ENCODE results near the gene TEPSIN. TPM values are rescaled to one million over a fixed set of nuclear protein-coding genes. Genes with fewer than 3 reads are reported as not detected.

TEPSIN gene
- total RNA-seq, 1 donor, result 17.7 TPM

DNA sequence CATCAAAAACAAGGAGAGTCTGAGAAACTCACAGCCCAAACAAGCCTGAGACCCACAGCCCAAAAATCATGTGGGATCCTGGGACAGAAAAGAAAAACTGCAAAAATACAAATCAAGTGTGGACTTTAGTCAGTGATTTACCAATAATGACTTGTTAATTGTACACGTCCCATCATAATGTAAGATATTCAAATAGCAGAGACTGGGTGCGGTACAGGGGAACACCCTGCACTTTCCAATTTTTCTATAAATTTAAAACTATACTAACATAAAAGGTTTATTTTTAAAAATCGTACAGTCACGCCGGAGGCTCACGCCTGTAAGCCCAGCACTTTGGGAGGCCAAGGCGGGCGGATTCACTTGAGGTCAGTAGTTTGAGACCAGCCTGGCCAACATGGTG lies 24.9 kb downstream of the TEPSIN start:
- TF ChIP-seq, protein P1, sequence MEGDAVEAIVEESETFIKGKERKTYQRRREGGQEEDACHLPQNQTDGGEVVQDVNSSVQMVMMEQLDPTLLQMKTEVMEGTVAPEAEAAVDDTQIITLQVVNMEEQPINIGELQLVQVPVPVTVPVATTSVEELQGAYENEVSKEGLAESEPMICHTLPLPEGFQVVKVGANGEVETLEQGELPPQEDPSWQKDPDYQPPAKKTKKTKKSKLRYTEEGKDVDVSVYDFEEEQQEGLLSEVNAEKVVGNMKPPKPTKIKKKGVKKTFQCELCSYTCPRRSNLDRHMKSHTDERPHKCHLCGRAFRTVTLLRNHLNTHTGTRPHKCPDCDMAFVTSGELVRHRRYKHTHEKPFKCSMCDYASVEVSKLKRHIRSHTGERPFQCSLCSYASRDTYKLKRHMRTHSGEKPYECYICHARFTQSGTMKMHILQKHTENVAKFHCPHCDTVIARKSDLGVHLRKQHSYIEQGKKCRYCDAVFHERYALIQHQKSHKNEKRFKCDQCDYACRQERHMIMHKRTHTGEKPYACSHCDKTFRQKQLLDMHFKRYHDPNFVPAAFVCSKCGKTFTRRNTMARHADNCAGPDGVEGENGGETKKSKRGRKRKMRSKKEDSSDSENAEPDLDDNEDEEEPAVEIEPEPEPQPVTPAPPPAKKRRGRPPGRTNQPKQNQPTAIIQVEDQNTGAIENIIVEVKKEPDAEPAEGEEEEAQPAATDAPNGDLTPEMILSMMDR (IDR thresholded peaks at IDR 0.05; ENCODE audit: insufficient read depth, low read depth, low read length), result no peak
- H3K4me3 ChIP-seq (ENCODE audit: low read depth, low read length), result no peak overlapping the region
- DNase-seq (ENCODE audit: low read depth), result no peak

DNA sequence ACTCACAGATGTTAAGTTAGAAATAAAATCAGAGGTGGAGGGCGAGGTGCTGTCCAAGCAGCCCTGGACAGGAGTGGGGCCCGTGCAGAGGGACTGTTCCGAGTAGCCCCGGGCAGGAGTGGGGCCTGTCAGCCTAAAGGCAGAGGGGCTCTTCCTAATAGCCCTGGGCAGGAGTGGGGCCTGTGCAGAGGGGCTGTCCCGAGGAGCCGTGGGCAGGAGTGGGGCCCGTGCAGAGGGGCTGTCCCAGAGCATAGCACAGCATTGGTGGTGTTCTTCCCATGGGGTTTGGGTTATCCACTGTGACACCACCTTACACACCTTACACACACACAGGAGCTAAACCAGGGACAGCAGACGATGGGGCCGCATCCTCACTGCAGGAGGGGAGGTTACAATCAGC lies 26.5 kb downstream of the TEPSIN start:
- TF ChIP-seq, protein P1 (IDR thresholded peaks at IDR 0.05; ENCODE audit: insufficient read depth, low read depth, low read length), result no peak
- H3K4me3 ChIP-seq (ENCODE audit: low read depth, low read length), result no peak overlapping the region
- no peak for DNase-seq (ENCODE audit: low read depth)

DNA sequence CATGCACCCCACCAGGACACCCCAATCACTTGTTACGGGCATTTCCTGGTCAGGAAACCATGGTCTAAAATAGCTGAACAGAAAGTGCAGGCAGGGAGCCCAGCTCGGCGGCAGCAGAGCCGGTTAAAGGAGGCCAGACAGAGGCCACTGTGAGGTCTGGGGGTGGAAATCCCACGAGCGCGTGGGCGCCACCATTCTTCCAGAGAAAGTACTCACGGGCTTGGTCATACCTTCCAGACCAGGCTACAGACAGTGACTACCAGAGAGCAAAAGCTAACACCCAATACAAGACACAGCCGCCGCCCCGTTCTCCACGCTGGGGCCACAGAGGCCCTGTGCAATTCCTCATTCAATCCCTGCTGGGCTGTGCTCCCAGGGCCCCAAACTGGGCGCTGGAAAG lies 28.0 kb downstream of the TEPSIN start:
- TF ChIP-seq, protein P1 (IDR thresholded peaks at IDR 0.05; ENCODE audit: insufficient read depth, low read depth, low read length), result no peak
- no peak overlapping the region for H3K4me3 ChIP-seq (ENCODE audit: low read depth, low read length)
- no peak for DNase-seq (ENCODE audit: low read depth)

DNA sequence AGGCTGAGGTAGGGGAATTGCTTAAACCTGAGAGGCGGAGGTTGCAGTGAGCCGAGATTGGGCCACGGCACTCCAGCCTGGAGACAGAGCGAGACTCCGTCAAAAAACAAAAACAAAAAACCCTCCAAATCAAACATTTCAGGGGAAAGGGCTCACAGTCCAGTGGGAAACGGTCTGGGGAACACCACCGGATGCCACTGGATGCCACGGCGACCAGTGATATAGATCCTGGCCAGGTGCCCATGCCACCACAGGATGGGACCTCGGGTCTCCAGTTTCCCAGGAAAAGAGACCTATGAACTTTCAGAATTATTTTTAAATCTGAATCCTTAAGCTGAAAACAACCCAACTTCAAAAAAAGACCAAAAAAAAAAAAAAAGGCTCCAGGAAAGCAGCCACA lies 28.4 kb downstream of the TEPSIN start:
- no peak for DNase-seq (ENCODE audit: low read depth)
- H3K4me3 ChIP-seq (ENCODE audit: low read depth, low read length), result no peak overlapping the region
- TF ChIP-seq, protein P1 (IDR thresholded peaks at IDR 0.05; ENCODE audit: insufficient read depth, low read depth, low read length), result no peak

DNA sequence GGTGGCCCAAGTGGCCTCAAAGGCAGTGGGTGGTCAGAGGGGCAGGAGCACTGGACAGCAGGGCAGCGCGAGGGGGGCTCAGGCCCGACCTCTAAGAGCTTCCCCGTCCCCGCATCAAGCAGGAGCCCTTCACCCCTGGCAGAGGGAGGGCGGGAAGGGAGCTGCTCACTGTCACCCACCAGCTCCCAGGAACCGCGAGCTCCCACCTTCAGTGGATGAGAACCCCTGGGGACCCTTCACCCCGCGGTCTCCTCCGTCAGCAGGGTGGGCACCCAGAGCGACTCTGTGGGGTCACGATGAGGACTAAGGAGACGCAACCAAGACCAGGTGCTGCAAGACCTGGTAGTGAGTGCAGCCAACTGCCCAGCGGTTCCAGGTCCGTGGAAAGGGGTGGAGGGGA lies 29.7 kb downstream of the TEPSIN start:
- no peak for DNase-seq (ENCODE audit: low read depth)
- TF ChIP-seq, protein P1 (IDR thresholded peaks at IDR 0.05; ENCODE audit: insufficient read depth, low read depth, low read length), result no peak
- H3K4me3 ChIP-seq (ENCODE audit: low read depth, low read length), result no peak overlapping the region

DNA sequence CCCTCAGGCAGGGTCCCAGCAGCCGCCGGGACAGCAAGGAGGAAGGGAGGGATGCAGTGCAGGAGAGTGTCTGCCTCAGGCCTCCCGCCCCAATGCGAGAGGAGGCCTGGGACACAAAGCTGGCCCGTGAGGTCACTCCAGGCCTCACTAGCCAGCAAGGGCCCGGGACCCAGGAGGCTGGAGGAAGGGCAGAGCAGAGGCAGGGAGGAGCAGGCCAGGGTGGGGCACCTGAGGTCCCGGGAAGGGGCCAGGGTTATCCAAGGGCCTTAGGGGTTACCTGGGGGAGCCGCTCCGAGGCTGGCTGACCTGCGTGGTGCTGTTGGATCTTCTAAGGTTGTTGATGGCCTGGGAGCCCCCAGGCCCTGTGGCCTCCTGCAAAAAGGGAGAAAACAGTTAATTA lies 30.2 kb downstream of the TEPSIN start:
- TF ChIP-seq, protein P1 (IDR thresholded peaks at IDR 0.05; ENCODE audit: insufficient read depth, low read depth, low read length), result no peak
- DNase-seq (ENCODE audit: low read depth), result no peak
- no peak overlapping the region for H3K4me3 ChIP-seq (ENCODE audit: low read depth, low read length)

Data from fibroblast of villous mesenchyme (primary cell).